Adrenal gland (tissue), 12 donors: ENCODE results near the gene RPUSD3. TPM values are rescaled to one million over a fixed set of nuclear protein-coding genes. Genes with fewer than 3 reads are reported as not detected.

ENCODE experiments used
- DNase-seq, 7 donors: peaks; one replicate each; pipeline ENCODE4 v3.0.0-alpha.2; 2019 to 2020
- H3K27ac ChIP-seq, 5 donors: fragments of 200-600 bp; sonication (generic) in 4 of 5; 1 replicate in 3 of 5; 2 replicates in 2 of 5; pipeline versions ENCODE4 v1.5.1 to v1.8.0; 2016 to 2020; ENCODE audit warnings: mild to moderate bottlenecking in 1 of 5
- H3K27me3 ChIP-seq: fragments of 200-600 bp; 2 replicates; pipeline ENCODE4 v1.8.0; 2021
- H3K36me3 ChIP-seq, 2 donors: fragments of 200-600 bp; replicated peaks in 1 of 2; 1 replicate in 1 of 2; 2 replicates in 1 of 2; pipeline versions ENCODE4 v1.5.1 to v1.8.0; 2018 to 2022
- H3K4me1 ChIP-seq, 2 donors: fragments of 200-600 bp; replicated peaks in 1 of 2; 1 replicate in 1 of 2; 2 replicates in 1 of 2; pipeline versions ENCODE4 v1.5.1 to v1.8.0; 2018 to 2021
- H3K4me3 ChIP-seq, 4 donors: fragments of 200-600 bp; sonication (generic) in 3 of 4; one replicate each; pipeline ENCODE4 v1.5.1; 2016 to 2018
- H3K9me3 ChIP-seq, 3 donors: fragments of 200-600 bp; sonication (generic) in 1 of 3; replicated peaks in 1 of 3; 1 replicate in 2 of 3; 2 replicates in 1 of 3; pipeline versions ENCODE4 v1.5.1 to v1.8.0; 2016 to 2021
- POLR2A ChIP-seq, 2 donors: fragments of 450-650 bp; IDR thresholded peaks; one replicate each; pipeline ENCODE4 v1.6.1; 2017; ENCODE audit warnings: antibody characterized with exemption in 2 of 2, mild to moderate bottlenecking in 2 of 2, moderate library complexity in 1 of 2
- WGBS, 4 donors: extraction: QIAGEN DNeasy Blood & Tissue Kit in 2 of 4; methylation state at CpG; one replicate each; pipeline versions ENCODE4 v1.1.5 to v1.1.7; 2013 to 2017; 5-methylcytosine and 5-hydroxymethylcytosine counted together
- intact Hi-C, 2 donors: fragments of 100-400 bp; cut with DNase I; formaldehyde crosslinking; loops; one replicate each; pipeline versions ENCODE4 v1.14.1 to v1.15.0; 2022 to 2023
- polyA plus RNA-seq, 3 donors: library from polyadenylated mRNA; stranded (reverse); fragments of 200-250 nt in 2 of 3; fragments of 350-450 nt in 1 of 3; fragmentation: Illumina TruSeq in 1 of 3; extraction: RNeasy Lipid Tissue Mini Kit (QIAGEN cat#74804) in 1 of 3; gene quantifications; one replicate each; pipeline ENCODE4 v1.2.3, GENCODE V29; 2013 to 2014
- total RNA-seq, 9 donors: library from RNA; depleted of rRNA in 4 of 9; stranded (reverse); fragments of >200 nt in 4 of 9; fragments of 120-200 nt in 1 of 9; fragmentation: NEBNext Ultra II Directional in 1 of 9; extraction: Animal tissue kit (Norgen Biotek cat#: 25700) in 1 of 9; gene quantifications; one replicate each; pipeline versions ENCODE4 v1.1.0 to v1.2.4, GENCODE V29; 2013 to 2023
- TF ChIP-seq, protein P1 (sequence below), 6 experiments: fragments of 450-650 bp in 4 of 6; fragments of 200-600 bp in 2 of 6; sonication (generic) in 1 of 6; IDR thresholded peaks; 1 replicate in 5 of 6; 2 replicates in 1 of 6; pipeline versions ENCODE4 v1.5.1 to v1.8.0; 2016 to 2021; ENCODE audit warnings: antibody characterized with exemption in 6 of 6, mild to moderate bottlenecking in 2 of 6, moderate library complexity in 1 of 6
- donor health status: healthy with polysubstance abuse.
- donor health status: Bipolar disorder and iron deficiency.
- donor health status: DM: yes; HTN: yes; CAD: no.
- donor health status: DM: no; HTN: no; CAD: no.
- donor health status: DM: no; HTN: no; CAD: no.
- donor health status: DM: yes; HTN: yes; CAD: no.

RPUSD3 gene
- total and polyA plus RNA-seq, 12 donors, result 21.5 to 116 (median 48.3) TPM

DNA sequence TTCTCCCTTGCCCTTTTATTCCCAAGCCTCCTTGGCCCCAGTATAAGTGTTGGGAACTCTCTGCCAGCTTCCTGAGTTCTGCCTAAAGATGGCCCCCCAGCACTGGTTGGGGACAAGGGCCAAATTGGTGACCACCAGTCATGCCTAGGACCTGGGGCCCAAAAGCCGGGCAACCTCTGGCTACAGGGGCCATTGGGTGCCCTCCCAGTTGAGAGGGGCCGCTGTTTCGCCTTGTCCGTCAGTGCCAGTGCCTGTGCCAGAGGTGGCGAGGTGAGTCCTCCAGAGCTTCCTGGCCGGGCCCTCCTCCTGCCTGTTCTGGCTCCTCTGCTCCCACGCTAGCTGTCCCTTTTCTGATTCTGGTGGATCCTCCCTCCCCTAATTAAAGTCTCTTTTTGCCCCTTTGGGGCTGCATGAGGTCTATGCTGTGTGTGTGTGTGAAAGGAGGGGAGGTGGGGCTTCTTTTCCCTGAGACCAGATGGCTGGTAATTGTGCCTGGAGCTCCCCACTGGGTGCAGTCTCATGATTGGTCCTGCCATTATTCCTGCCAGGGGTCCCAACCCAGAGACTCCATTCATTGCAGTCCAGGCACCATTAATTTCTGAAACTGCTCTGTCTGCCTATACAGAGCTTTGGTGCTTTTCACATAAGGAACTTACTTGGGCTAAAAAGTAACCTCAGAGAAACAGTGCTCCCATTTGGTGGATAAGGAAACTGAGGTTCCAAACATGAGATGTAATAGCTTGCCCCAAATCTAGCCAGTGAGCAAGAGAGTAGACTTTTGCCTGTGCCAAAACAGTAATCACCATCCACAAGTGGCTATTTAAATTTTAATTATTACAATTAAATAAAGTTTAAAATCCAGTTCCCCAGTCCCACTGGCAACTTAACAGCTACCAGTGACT is 36.9 kb downstream of the RPUSD3 start:
- TF ChIP-seq, protein P1, sequence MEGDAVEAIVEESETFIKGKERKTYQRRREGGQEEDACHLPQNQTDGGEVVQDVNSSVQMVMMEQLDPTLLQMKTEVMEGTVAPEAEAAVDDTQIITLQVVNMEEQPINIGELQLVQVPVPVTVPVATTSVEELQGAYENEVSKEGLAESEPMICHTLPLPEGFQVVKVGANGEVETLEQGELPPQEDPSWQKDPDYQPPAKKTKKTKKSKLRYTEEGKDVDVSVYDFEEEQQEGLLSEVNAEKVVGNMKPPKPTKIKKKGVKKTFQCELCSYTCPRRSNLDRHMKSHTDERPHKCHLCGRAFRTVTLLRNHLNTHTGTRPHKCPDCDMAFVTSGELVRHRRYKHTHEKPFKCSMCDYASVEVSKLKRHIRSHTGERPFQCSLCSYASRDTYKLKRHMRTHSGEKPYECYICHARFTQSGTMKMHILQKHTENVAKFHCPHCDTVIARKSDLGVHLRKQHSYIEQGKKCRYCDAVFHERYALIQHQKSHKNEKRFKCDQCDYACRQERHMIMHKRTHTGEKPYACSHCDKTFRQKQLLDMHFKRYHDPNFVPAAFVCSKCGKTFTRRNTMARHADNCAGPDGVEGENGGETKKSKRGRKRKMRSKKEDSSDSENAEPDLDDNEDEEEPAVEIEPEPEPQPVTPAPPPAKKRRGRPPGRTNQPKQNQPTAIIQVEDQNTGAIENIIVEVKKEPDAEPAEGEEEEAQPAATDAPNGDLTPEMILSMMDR (IDR thresholded peaks at IDR 0.05), result no peak
- TF ChIP-seq POLR2A (IDR thresholded peaks at IDR 0.05), result no peak
- 88 to 91% (median 91%) methylated on average over 6 to 7 of the region's 7 CpGs for WGBS, 4 donors
- Histone ChIP-seq H3K4me3 (no peak overlapping the region), H3K4me1 (peaks cover 0 to 15% of the 10 kb centered on the region in 2 donors), H3K9me3 (no peaks in the 10 kb centered on the region), H3K36me3 (peaks cover 0 to 54% of the 10 kb centered on the region in 2 donors), H3K27me3 (no peaks in the 10 kb centered on the region), H3K27ac (no peak overlapping the region)
- DNase-seq, result no peak
- intact Hi-C loops, result loop anchor here in 1 of 2 donors (10.0 kb wide), 1 partner anchor 52 kb away; no protein-coding TSS in a partner anchor

- intact Hi-C loops, result loop anchor here in 1 of 2 donors (10.0 kb wide), 1 partner anchor 51 kb away; no protein-coding TSS in a partner anchor
- H3K36me3 ChIP-seq, result peaks cover 0 to 62% of the 10 kb centered on the region in 2 donors
- H3K27me3 ChIP-seq, result no peaks in the 10 kb centered on the region
- WGBS, 4 donors, result 79 to 85% (median 84%) methylated on average over 9 to 12 of the region's 12 CpGs
- peaks cover 0 to 15% of the 10 kb centered on the region in 2 donors for H3K4me1 ChIP-seq
- no peak overlapping the region for H3K27ac ChIP-seq
- no peak for DNase-seq
- H3K9me3 ChIP-seq, result no peaks in the 10 kb centered on the region
- H3K4me3 ChIP-seq, result no peak overlapping the region
- TF ChIP-seq POLR2A (IDR thresholded peaks at IDR 0.05), result no peak
- TF ChIP-seq, protein P1 (IDR thresholded peaks at IDR 0.05), result no peak
Measured at GRCh38 chr3:9806137-9806536, 37.7 kb downstream of the RPUSD3 start.

GRCh38 chr3:9804996-9805395 is 38.8 kb downstream of the RPUSD3 start:
- H3K36me3 ChIP-seq, result peaks cover 0 to 73% of the 10 kb centered on the region in 2 donors
- TF ChIP-seq, protein P1 (IDR thresholded peaks at IDR 0.05), result no peak
- TF ChIP-seq POLR2A (IDR thresholded peaks at IDR 0.05), result no peak
- no peak overlapping the region for H3K27ac ChIP-seq
- no peaks in the 10 kb centered on the region for H3K9me3 ChIP-seq
- no peak overlapping the region for H3K4me3 ChIP-seq
- H3K4me1 ChIP-seq, result peaks cover 0 to 11% of the 10 kb centered on the region in 2 donors
- intact Hi-C loops, result loop anchor here in 1 of 2 donors (10.0 kb wide), 1 partner anchor 50 kb away; no protein-coding TSS in a partner anchor
- no peak for DNase-seq
- 87 to 91% (median 90%) methylated on average over 5 of the region's 5 CpGs for WGBS, 4 donors
- no peaks in the 10 kb centered on the region for H3K27me3 ChIP-seq

GRCh38 chr3:9803494-9803893 is 40.3 kb downstream of the RPUSD3 start:
- H3K9me3 ChIP-seq, result no peaks in the 10 kb centered on the region
- no peaks in the 10 kb centered on the region for H3K27me3 ChIP-seq
- TF ChIP-seq, protein P1 (IDR thresholded peaks at IDR 0.05), result no peak
- TF ChIP-seq POLR2A (IDR thresholded peaks at IDR 0.05), result no peak
- intact Hi-C loops, result loop anchor here in 1 of 2 donors (10.0 kb wide), 1 partner anchor 49 kb away; no protein-coding TSS in a partner anchor
- no peaks in the 10 kb centered on the region for H3K4me1 ChIP-seq
- no peak overlapping the region for H3K27ac ChIP-seq
- DNase-seq, result no peak
- no peak overlapping the region for H3K4me3 ChIP-seq
- peaks cover 0 to 88% of the 10 kb centered on the region in 2 donors for H3K36me3 ChIP-seq
- 88 to 100% (median 94%) methylated on average over 1 of the region's 1 CpG for WGBS, 4 donors
